Neural progenitor cell (in vitro differentiated cells): ENCODE data around the gene COMMD8. TPM values are rescaled to one million over a fixed set of nuclear protein-coding genes. Genes with fewer than 3 reads are reported as not detected.
A peak's percentile ranks its signal among the peaks of the same experiment; 100 is the strongest.

ENCODE experiments used
- DNase-seq: peaks from one replicate; pipeline ENCODE4 v3.0.0-alpha.2; 2016; ENCODE audit warnings: low spot score
- H2AFZ ChIP-seq: fragments of 200-600 bp; sonication (generic); replicated peaks from 2 replicates; pipeline ENCODE4 v1.6.1; 2016; ENCODE audit warnings: antibody characterized with exemption
- H3F3A ChIP-seq: fragments of 200-600 bp; sonication (generic); 2 replicates; pipeline ENCODE4 v1.6.1; 2016; ENCODE audit warnings: antibody characterized with exemption, low read depth
- H3K27ac ChIP-seq: fragments of 200-600 bp; sonication (generic); 2 replicates; pipeline ENCODE4 v1.5.1; 2016; ENCODE audit warnings: mild to moderate bottlenecking
- H3K27me3 ChIP-seq: fragments of 200-600 bp; sonication (generic); 2 replicates; pipeline ENCODE4 v1.6.1; 2016; ENCODE audit warnings: mild to moderate bottlenecking, moderate library complexity
- H3K36me3 ChIP-seq: fragments of 200-600 bp; sonication (generic); 2 replicates; pipeline ENCODE4 v1.5.1; 2016
- H3K4me1 ChIP-seq: fragments of 200-600 bp; sonication (generic); 2 replicates; pipeline ENCODE4 v1.6.1; 2016; ENCODE audit warnings: mixed run types
- H3K4me2 ChIP-seq: fragments of 200-600 bp; sonication (generic); 2 replicates; pipeline ENCODE4 v1.6.1; 2016
- H3K4me3 ChIP-seq: fragments of 200-600 bp; sonication (generic); 2 replicates; pipeline ENCODE4 v1.5.1; 2016
- H3K79me2 ChIP-seq: fragments of 200-600 bp; sonication (generic); 2 replicates; pipeline ENCODE4 v1.6.1; 2016; ENCODE audit warnings: low read depth
- H3K9ac ChIP-seq: fragments of 200-600 bp; sonication (generic); 2 replicates; pipeline ENCODE4 v1.6.1; 2016
- H3K9me3 ChIP-seq: fragments of 200-600 bp; sonication (generic); 2 replicates; pipeline ENCODE4 v1.5.1; 2016; ENCODE audit warnings: low read depth
- H4K20me1 ChIP-seq: fragments of 200-600 bp; sonication (generic); 2 replicates; pipeline ENCODE4 v1.6.1; 2016; ENCODE audit warnings: low read depth
- H3K27ac Mint-ChIP-seq: 3 replicates; pipeline ENCODE4 v1.8.0; 2021; ENCODE audit warnings: mixed read lengths
- H3K27me3 Mint-ChIP-seq: 2 replicates; pipeline ENCODE4 v1.8.0; 2022; ENCODE audit warnings: low read depth, mild to moderate bottlenecking, inconsistent platforms, moderate library complexity, mixed read lengths; ENCODE audit not compliant: insufficient read depth
- H3K36me3 Mint-ChIP-seq: 3 replicates; pipeline ENCODE4 v1.8.0; 2021; ENCODE audit warnings: mixed read lengths
- H3K4me1 Mint-ChIP-seq: 3 replicates; pipeline ENCODE4 v1.8.0; 2021; ENCODE audit warnings: mixed read lengths
- H3K4me3 Mint-ChIP-seq: 3 replicates; pipeline ENCODE4 v1.8.0; 2021; ENCODE audit warnings: mild to moderate bottlenecking, moderate library complexity, mixed read lengths
- H3K9me3 Mint-ChIP-seq: 3 replicates; pipeline ENCODE4 v1.8.0; 2020; ENCODE audit warnings: mixed read lengths
- CTCF ChIP-seq: fragments of 200-600 bp; sonication (generic); IDR thresholded peaks from 2 replicates; pipeline ENCODE4 v1.5.1; 2017; ENCODE audit warnings: antibody characterized with exemption, mild to moderate bottlenecking
- EZH2 ChIP-seq: fragments of 200-600 bp; sonication (generic); IDR thresholded peaks from 2 replicates; pipeline ENCODE4 v1.6.1; 2017; ENCODE audit warnings: antibody characterized with exemption, mild to moderate bottlenecking, moderate library complexity
- EZH2phosphoT487 ChIP-seq: fragments of 200-600 bp; sonication (generic); IDR thresholded peaks from 2 replicates; pipeline ENCODE4 v1.6.1; 2017; ENCODE audit warnings: antibody characterized with exemption
- total RNA-seq: library from RNA; depleted of rRNA; stranded (reverse); fragments of >200 nt; gene quantifications from 2 replicates; pipeline ENCODE4 v1.2.3, GENCODE V29; 2015; ENCODE audit warnings: low replicate concordance

The COMMD8 gene
- total RNA-seq, result 29.7 and 46.1 TPM in 2 replicates

- H3K9ac ChIP-seq, result peak within 1 kb of the TSS; percentile 44
- peaks cover 8% of the 10 kb centered on the region for H3K36me3 ChIP-seq
- peaks cover 8% of the 10 kb centered on the region for H3F3A ChIP-seq
- H3K79me2 ChIP-seq, result peaks cover 23% of the 10 kb centered on the region
- Mint-ChIP-seq H3K9me3 (no peaks in the 10 kb centered on the region), H3K36me3 (peaks cover 10% of the 10 kb centered on the region), H3K4me3 (peak within 1 kb of the TSS; percentile 89), H3K27ac (no peak within 1 kb of the TSS), H3K4me1 (peaks cover 24% of the 10 kb centered on the region), H3K27me3 (no peaks in the 10 kb centered on the region)
- H3K9me3 ChIP-seq, result no peaks in the 10 kb centered on the region
- no peaks in the 10 kb centered on the region for H3K27me3 ChIP-seq
- peaks cover 4% of the 10 kb centered on the region for H4K20me1 ChIP-seq
- peak within 1 kb of the TSS; percentile 78 for H3K4me2 ChIP-seq
- TF ChIP-seq EZH2phosphoT487, result no peak
- peak; percentile 46 for TF ChIP-seq CTCF
- H2AFZ ChIP-seq, result peak within 1 kb of the TSS; percentile 90
- DNase-seq, result peak; percentile 99
- H3K4me1 ChIP-seq, result no peaks in the 10 kb centered on the region
- H3K4me3 ChIP-seq, result peak within 1 kb of the TSS; percentile 89
- peak within 1 kb of the TSS; percentile 34 for H3K27ac ChIP-seq
These were observed at the start of gene COMMD8 for GRCh38 chr4:47463235-47463956. COMMD8 (minus strand) TSS chr4:47463702; CDS start chr4:47463651, 51 bp downstream.

- Histone ChIP-seq H3K27me3 (no peaks in the 10 kb centered on the region), H3K36me3 (no peaks in the 10 kb centered on the region), H3K79me2 (no peaks in the 10 kb centered on the region), H3K9me3 (no peaks in the 10 kb centered on the region), H2AFZ (no peak overlapping the region), H3K4me2 (no peak overlapping the region), H3F3A (no peaks in the 10 kb centered on the region), H3K9ac (no peak overlapping the region), H3K27ac (no peak overlapping the region), H3K4me3 (no peak overlapping the region), H3K4me1 (peaks cover 3% of the 10 kb centered on the region), H4K20me1 (no peaks in the 10 kb centered on the region)
- Mint-ChIP-seq H3K9me3 (no peaks in the 10 kb centered on the region), H3K4me3 (no peak overlapping the region), H3K4me1 (no peaks in the 10 kb centered on the region), H3K27ac (no peak overlapping the region), H3K27me3 (no peaks in the 10 kb centered on the region), H3K36me3 (no peaks in the 10 kb centered on the region)
- DNase-seq, result no peak
- TF ChIP-seq EZH2, result no peak
- no peak for TF ChIP-seq CTCF
- no peak for TF ChIP-seq EZH2phosphoT487
These were observed 47.1 kb upstream of the COMMD8 start for GRCh38 chr4:47510506-47511143.

DNA sequence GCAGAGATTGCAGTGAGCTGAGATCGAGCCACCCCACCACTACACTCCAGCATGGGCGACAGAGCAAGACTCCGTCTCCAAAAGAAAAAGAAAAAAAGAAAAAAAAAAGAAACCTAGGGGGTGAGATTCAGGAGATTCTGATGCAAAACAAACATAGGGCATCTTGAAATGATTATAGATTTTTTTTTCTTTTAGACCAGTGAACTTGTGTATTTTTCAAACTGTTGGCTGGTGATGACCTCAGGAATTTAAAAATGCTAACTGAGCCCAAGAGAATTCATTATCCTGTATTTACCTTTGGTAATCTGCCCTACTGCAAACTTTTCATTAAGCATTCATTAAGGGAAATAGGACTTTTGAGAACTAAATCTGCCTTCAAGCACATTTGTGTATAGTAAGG, 42.2 kb upstream of the COMMD8 start:
- H3K9ac ChIP-seq, result no peak overlapping the region
- no peaks in the 10 kb centered on the region for H3K9me3 ChIP-seq
- H3K4me2 ChIP-seq, result no peak overlapping the region
- no peaks in the 10 kb centered on the region for H3K9me3 Mint-ChIP-seq
- DNase-seq, result no peak
- no peaks in the 10 kb centered on the region for H3K27me3 Mint-ChIP-seq
- H3K27ac Mint-ChIP-seq, result no peak overlapping the region
- peaks cover 3% of the 10 kb centered on the region for H3K4me1 ChIP-seq
- H3K27me3 ChIP-seq, result no peaks in the 10 kb centered on the region
- no peaks in the 10 kb centered on the region for H3F3A ChIP-seq
- H3K36me3 Mint-ChIP-seq, result no peaks in the 10 kb centered on the region
- no peak overlapping the region for H3K27ac ChIP-seq
- H4K20me1 ChIP-seq, result no peaks in the 10 kb centered on the region
- H3K4me3 ChIP-seq, result no peak overlapping the region
- no peak overlapping the region for H2AFZ ChIP-seq
- H3K4me3 Mint-ChIP-seq, result no peak overlapping the region
- TF ChIP-seq EZH2 (no peak), EZH2phosphoT487 (no peak), CTCF (no peak)
- no peaks in the 10 kb centered on the region for H3K79me2 ChIP-seq
- no peaks in the 10 kb centered on the region for H3K36me3 ChIP-seq
- no peaks in the 10 kb centered on the region for H3K4me1 Mint-ChIP-seq
